ENCODE measurements around the gene DACH2.

Gene DACH2

DNA sequence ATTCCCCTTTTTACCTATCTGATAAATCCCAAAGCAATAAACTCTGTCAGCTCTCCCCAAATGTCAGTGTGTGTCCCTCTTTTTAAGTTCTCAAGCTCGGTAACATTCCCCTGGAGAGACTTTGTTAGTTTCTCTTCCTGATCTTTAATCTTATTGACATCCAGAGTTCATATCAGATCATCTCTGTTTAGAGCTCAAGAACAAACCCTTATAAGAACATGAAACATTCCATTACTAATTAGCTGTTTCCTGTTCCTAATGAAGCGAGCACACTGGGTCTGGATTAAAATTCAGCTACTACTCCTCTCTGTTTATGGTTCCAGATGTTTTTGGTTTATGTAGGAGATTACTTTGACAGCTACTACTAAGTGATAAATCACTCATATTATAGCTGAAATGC is 681.5 kb downstream of the DACH2 start:
- no peak for DNase-seq

- DNase-seq, result no peak
Measured at GRCh38 chrX:86830685-86831084, 682.4 kb downstream of the DACH2 start.

DNA sequence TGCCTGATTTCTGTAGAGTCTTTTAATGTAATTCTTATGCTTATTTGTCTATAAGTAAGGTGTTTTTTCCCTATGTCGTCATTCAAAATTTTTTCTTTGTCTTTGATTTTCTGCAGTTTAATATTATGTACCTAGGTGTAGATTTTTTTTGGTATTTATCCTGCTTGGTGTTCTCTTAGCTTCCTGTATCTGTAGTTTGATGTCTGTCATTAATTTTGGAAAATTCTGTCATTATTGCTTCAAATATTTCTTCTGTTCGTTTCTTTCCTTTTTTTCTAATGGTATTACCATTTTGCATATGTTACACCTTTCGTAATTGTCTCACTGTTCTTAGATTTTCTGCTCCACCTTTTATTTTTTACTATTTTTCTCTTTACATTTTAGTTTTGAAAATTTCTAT is 696.9 kb downstream of the DACH2 start:
- DNase-seq, result no peak

Data from NCI-H526 treated with DMSO at 0.1 percent for 48 hours (cell line).